DMS153 treated with DMSO at 0.1 percent for 48 hours (cell line): ENCODE results near the gene DLX1.

Experiments used
- DNase-seq: peaks from one replicate; lab custom pipeline; 2025; ENCODE audit not compliant: unreplicated experiment; lab: John Stamatoyannopoulos, UW

DLX1 gene

DNA sequence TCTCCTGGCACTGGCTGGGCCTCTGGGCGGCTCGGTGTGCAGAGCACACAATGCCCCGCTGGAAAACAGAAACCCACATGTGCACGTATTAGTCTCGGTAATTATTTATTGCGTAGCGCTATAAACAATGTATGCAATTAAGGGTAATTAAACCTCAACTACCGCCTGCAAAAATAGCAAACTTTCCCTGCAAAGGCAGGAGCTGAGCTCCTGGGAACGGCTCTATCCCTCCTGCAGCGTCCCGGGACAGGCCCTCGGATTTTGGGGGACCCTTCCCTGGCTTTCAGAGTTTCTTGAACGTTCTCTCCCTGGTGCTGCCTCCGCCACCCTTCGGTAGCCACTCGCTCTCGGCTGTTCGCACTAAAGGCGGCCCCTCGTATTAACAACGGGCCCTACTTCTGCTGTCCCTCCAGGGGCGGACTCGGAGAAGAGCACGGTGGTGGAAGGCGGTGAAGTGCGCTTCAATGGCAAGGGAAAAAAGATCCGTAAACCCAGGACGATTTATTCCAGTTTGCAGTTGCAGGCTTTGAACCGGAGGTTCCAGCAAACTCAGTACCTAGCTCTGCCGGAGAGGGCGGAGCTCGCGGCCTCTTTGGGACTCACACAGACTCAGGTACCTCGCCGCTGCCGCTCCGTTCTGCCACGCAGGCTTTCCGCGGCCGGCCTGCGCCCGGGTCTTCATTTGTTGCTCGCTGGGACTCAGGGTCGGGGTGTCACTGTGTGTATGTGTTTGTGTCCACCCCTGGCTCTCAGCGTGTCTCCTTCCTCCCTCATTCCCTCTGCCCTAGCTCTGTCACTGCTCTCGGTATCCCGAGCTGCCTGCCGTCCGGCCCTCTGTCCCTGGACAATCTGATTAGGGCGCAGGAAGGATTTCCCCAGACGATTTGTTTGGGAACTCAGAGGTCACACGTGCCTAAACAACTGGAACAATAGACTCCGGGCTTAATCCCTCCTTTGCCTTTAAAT is 1.2 kb downstream of the DLX1 start:
- no peak for DNase-seq

DNA sequence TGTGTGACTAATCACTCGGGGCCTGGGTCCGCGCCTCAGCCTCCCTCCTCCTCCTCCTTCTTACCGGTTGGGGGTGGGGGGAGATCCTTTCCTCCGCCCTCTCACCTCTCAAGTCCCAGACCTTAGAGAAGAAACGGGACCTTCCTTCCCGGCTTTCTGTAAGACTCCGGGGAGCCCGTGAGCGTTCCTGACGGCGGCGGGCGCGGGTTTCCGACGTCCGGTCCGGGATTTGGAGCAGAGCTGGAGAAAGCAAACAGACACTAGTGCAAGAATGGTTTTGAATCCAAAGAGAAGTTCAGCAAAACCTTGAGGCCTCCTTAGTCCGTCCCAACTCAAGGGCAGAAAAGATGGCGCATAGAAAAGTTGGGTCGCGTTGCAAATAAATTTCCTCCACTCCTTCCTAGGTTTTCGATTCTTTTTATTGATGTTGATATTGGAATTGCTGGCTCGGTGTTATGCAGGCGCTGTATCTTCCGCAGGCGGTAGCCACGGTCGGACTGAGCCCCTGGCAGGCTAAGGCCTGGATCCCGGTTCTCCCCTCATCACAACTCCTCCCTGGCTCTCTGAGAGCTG is 2.0 kb downstream of the DLX1 start:
- no peak for DNase-seq

DNA sequence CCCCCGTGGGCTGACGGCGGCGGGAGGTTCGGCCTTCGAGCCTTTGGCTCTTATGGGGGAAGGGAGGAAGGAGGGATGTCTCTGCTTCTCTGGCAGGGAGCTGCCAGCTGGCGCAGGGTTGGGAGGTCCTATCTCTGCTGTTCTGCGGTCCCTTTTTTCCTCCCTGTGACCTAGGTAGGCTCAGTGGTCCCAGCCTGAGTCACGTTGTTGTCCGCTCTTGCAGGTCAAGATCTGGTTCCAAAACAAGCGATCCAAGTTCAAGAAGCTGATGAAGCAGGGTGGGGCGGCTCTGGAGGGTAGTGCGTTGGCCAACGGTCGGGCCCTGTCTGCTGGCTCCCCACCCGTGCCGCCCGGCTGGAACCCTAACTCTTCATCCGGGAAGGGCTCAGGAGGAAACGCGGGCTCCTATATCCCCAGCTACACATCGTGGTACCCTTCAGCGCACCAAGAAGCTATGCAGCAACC is 2.5 kb downstream of the DLX1 start:
- no peak for DNase-seq

DNA sequence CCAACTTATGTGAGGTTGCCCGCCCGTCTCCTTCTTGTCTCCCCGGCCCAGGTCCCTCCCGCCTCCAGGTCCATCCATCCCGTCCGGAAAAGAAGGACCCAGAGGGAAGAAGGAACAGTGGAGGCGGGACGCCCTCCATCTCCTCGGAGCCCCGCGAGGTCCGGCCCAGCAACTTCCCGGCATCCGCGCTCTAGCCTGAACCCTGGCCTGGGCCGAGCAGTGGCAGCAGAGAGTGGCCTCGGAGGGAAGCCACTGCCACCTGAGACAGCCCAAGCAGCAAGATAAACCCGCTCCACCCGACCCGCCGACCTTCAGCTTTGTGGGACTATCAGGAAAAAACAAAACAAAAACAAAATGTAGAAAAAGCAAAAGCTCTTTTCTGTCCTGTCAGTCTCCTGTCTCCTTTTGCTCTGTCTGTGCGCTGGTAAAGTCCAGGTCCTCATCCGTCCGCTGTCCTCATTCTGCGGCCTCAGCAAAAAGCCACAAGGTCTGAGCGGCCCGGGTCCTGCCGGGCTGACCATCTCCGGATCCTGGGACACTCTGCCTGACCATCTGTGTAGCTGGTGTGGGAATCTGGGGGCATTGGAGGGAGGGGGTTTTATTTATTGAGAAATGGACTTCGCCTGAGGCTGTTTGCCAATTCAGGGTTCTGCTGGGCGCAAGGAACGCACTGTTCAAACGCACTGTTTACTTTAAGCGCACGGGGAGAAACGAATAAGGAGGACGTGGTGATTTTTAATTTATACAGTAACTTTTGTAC is 3.1 kb downstream of the DLX1 start:
- DNase-seq = no peak

DNA sequence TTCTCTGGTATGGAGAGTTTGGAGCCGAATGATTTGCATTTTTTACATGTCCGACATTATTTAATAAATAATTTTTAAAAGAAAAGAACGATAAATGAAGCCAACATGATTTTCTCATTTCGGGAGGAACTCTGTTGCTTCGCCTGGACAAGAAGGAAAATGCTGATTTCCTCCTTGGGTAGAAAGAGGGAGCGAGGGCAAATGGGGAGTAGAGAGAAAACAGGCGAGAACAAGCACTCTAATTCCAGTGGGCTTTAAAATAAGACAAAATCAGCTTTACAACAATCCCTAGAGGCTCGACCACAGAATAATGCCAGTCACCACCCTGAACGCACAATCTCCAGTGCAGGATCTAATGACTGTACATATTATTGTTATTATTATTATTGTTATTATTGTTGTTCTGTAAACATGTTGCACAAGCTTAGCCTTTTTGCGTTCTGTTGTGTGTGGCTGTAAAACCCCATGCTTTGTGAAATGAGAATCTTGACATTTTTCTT is 3.7 kb downstream of the DLX1 start:
- DNase-seq = no peak

DNA sequence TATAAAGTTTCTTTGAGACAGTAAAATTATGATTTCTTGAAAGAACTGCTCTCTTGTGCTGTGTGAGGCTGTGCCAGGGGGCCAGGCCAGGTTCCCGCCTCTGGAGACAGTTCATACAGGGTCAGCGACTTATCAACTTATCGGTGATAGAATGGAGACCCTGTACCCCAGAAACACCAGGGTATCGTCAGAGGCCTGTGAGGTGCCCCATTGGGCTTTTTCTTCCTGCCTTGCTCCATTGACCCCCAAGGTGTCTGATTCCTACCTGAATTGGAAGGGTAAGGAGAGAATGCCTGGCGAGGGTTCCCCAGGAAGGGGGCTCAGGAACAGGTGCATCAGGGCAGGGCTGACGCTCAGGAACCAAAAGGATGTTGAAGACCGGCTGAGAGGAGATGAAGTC is 4.3 kb downstream of the DLX1 start:
- DNase-seq = no peak

DNA sequence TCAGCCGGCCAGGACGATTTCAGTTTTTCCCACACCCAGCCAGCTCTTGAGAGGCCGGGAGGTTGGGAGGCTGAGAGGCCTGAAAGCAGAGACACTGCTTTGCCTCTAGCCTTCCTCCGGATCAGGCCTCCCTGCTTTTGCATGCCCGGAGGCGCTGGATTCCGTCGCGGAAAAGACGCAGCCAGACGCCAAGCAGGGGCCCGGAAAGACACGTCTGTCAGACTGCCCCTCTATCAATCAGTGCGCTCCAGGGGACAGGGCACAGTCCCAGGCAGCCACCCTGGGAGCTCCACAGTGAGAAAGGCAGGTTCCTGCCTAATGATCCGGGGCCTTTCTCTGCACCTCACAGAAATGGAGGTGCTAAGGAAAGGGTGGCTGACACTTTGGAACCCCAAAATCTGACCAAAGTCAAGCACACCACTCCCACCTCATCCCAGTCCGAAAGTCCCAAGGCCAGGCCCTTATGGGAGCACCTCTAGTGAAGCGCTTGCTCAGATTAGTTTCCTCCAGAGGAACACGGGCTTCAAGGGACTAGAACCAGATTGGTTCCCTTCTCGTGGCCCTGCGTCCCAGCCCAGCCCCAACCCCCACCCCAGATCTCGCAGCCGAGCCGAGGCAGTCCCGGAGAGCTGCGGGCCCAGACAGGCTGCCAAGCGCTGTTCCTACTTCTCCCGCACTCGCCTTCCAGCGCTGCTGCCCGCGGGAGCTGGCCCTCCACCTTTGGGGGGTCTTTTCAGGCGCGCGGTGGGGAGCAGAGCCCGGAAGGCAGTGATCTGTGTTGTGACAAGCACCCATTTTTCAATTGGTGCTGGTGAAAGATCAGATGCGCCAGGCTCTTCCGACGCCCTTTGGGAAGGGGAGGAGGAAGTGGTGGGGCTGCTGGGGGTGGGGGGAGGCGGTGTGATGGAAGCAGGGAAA is 5.0 kb downstream of the DLX1 start:
- no peak for DNase-seq

DNA sequence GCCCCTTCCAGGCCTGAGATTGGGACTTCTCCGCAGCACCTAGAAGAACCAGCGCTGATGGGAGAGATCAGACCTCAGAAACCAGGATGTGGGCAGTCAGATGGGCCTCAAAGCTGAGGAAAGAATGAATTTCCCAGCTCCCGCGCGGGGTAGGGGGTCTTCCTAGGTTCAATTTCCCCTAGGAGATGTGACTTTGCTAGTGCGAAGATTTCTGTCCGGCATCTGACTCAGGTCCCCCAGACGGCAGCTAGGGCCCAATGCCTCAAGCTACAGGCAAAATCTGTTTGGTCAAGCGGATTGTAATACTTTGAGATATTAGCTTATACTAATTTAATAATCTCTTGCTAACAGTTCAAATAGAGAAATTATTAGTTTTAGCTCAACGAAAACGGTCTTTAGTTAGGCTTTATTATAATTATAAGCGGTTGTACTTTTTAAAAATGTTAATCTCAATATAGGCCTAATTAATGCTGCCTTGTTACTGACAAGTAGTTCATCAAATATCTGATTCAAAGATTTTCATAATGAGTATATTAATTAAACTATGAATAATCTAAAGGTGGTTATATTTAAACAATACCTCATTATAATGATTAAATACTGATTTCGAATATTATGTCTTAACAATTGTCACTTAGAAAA is 5.8 kb downstream of the DLX1 start:
- DNase-seq = no peak

DNA sequence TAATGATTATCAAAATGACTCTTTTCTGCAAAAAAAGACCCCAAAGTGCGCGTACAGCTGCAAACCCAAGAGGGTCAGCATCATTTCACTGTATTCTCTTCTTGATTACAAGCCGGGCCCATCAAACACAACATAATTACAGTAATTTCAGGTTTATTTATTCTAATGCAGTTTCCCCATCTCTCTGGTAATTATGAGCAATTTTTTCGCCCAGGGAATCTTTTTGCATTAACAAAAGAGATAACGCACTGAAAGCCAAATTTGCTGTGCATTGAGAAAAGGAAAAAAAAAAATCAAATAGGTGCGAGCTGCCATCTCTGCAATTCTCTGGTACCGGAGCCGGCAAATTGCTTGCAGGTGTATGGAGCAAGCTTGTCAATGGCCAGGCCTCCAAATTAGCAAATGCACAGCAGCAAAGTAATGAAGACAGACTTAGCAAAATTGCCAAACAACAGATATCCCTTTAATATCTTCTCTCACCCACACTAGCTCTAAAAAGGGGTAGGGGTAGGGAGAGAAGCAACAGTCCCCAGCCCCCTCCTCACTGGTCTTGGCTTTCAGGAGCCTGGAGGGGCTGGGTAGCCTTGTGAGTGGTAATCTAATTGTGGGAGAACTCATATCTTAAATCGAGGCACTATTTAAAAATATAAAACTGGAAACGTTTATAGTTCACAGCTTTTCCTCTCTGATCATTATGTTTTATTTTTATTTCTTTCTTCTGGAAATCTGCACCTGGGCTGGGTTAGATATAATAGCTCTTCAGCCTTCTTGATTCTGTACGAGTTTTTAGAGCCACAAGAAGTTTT is 6.7 kb downstream of the DLX1 start:
- no peak for DNase-seq

DNA sequence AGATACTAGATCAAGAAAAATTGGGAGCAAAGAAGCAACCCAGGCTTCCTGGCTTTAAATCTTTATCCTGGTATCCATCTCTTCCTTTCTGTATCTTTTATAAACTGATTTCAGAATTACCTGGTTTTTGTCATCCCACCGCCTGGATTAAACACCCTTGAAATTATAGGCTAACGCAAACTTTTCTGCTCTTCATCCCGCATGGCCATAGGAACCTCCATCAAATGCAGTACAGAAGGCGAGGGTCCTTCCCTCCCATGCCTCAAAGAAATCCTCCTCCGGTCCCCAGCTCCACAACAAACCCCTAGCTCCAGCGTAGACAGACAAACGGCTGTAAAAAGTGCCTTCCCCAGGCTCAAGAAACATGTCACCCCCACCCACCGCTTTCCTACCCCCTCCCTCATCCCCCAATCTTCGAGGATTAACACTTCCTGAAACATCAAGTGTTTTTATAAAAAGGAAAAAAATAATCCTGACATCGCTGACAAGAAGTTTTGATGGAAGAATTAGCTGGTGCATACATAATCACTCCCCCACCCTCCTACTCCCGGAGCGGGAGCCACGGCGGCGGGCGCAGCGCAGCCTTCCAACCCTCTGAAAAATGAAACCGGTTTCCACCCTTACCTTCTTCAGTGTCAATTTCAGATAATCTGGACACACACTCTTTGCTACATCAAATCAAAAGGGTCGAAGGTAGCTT is 7.6 kb downstream of the DLX1 start:
- DNase-seq = no peak

DNA sequence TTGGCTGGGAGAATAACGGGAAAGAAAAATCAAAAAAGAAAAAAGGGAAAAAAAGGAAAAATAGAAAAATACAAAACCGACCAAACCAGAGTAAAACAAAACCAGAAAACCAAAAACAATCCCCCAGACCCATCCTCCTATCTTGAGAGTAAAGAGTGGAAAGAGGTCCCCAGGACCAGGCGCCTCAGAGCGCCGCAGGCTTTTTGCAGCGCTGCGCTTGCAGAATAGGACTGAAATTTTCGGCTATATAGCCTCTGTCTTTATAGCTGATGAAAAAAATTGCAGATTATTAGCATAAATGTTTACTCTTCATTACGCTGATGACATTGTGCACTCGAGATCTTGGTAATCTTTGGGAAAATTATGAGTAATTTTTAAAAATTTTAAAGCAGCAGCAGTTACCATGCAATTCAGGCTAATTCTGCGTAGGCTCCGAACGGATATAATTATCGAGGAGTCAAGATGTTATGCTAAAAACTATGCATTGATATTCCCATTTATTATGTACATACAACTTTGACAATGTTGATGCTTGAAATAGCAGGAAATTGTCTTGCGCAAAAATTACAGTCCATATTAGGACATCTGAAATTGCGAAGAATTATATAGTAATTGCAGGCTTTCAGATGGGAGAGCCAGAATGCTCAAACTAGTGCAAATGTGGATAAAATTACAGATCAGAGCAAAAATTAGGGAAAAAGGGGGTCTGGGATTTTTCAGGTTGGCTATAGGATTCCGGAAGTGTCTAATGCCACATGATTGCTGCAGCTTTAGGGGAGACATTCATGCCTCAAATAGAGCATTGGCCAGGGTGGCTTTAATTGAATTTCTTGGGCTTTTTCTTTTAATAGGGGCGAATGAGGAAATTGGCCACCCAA is 8.3 kb downstream of the DLX1 start:
- no peak for DNase-seq

DNA sequence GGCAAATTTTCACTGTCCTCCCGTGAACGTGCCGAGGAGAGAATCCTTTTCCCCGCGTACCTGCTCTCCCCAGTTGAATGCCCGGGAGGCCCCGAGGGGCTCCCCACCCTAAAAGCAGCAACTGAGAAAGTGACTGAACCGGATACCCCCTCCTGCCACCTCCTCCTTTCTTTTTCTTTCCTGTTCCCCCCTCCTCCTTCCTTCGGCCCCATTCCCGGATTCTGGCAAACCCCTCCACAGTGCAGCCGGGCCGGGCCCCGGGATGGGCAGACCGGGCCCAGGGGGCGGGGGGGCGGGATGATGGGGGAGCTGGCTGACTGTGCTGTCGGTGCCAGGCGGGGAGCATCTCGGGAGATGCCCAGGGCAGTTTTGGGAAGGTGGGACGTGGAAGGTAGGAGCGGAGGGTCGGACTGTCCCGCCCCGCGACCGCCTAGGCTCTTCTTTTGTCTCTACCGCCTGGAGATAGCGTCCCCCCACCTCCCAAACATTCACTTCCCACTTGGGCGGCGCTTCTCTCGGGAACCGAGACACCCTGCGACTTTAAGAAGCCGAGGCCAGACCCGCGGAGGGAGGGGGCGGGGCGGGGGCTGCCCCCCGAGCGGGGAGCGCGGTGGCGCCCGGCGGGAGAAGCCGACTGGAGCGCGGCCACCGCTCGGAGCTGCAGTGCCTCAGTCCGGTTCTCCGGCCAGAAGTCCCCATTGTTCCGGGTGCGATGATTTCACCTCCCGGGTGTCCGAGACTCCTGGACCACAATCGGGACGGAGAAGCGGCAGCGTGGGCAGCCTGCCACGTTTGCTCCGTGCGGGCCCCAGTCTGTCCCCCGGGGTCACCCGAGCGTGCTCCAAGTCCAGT is 9.2 kb downstream of the DLX1 start:
- no peak for DNase-seq

DNA sequence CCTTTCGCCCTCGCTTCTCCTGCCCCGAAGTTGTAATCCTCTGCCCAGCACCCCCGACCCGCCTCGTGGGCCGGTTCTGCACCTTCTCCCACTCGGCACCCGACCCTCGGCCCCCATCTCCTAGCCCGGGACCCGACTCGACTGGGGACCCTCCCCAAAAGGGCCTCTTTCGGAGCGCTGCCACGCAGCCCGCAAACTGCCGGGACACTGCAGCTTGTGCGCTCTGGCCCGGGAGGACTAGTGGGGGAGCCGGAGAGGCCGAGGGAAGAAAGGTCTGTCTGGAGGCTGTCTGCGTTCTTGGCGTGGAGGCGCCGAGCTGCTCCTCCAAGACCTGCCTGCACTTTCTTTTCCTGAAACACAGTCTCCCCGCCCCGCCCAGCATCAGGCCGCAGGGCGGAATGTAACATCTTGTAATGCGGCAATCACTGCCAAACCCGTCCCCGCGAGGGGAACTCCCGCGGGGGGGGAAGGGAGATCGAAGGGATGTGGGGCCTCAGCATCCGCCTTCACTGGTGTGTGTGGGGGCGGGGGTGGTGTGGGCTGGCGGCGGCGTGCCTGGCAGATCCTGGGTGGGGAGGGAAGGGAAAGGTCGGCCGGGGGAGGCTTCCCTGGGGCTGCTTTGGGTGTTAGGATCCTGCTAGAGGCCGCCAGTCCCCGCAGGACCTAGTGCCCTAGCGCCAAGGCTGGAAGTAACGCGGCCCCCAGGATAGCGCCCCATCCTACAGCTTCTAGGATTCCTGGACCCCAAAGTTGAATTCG is 10.0 kb downstream of the DLX1 start:
- no peak for DNase-seq

DNA sequence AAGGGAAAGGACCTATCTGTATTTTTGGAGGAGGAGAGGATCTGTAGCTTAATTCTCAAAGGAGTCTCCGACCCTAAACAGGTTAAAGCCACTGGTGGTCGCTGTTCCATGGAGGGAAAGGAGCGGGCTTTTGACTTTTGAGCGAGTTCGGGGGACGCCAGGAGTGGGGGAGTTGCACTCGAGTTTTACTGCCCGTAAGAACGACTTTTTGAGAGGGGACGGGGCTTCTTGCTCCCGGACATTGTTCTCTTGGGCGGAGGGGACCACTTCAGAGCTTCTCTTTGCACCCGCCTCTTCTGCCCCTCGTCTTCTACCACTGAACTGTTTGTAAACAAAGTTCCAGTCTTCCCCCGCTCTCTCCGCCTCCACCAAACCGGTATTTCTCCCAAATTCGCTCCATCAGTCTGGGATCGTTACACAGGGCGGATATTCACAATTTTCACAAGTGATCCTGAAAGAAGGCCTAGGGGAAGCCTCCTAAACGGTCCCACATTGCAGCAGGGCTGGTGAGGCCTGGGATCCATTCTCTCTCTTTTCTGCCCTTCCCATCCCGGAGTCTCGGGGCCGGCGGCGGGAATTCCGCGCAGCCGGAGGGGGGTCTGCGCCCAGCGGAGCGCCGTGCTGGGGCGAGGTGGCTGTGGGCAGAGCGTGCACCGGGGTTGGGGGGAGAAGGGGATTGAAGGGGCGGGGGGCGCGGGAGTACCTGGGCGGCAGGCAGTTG is 10.8 kb downstream of the DLX1 start:
- DNase-seq = no peak
